NCI-H2171 treated with DMSO at 0.1 percent for 48 hours (cell line): ENCODE results near the gene YWHAB.
"Not testable (repeated sequence)": the region's sequence is repeated elsewhere in the genome, so short reads cannot be mapped to it uniquely, and the experiment has no call there.

Experiments
- DNase-seq: peaks from one replicate; lab custom pipeline; 2025; lab: John Stamatoyannopoulos, UW

Gene YWHAB

GRCh38 chr20:44869471-44869870 lies 16.0 kb upstream of the YWHAB start:
- no peak for DNase-seq

GRCh38 chr20:44882360-44882759 lies 3.1 kb upstream of the YWHAB start:
- DNase-seq: not testable (repeated sequence)

- DNase-seq: no peak
These were observed 2.1 kb upstream of the YWHAB start for GRCh38 chr20:44883214-44883902.

GRCh38 chr20:44884907-44885391 lies 556 bp upstream of the YWHAB start:
- no peak for DNase-seq

- DNase-seq: no peak
These were observed 754 bp downstream of the YWHAB start for GRCh38 chr20:44886266-44886651.

GRCh38 chr20:44886828-44887227 lies 1.3 kb downstream of the YWHAB start:
- no peak for DNase-seq

GRCh38 chr20:44887466-44887865 lies 2.0 kb downstream of the YWHAB start:
- DNase-seq: no peak

GRCh38 chr20:44888226-44889103 lies 3.0 kb downstream of the YWHAB start:
- no peak for DNase-seq

- DNase-seq: no peak
These were observed 6.3 kb downstream of the YWHAB start for GRCh38 chr20:44891826-44892225.

GRCh38 chr20:44894959-44895358 lies 9.5 kb downstream of the YWHAB start:
- no peak for DNase-seq

GRCh38 chr20:44896583-44896982 lies 11.1 kb downstream of the YWHAB start:
- no peak for DNase-seq

GRCh38 chr20:44897133-44897532 lies 11.6 kb downstream of the YWHAB start:
- DNase-seq: no peak

- DNase-seq: no peak
These were observed 14.8 kb downstream of the YWHAB start for GRCh38 chr20:44900231-44900854.

GRCh38 chr20:44901974-44902373 lies 16.5 kb downstream of the YWHAB start:
- no peak for DNase-seq

- no peak for DNase-seq
These were observed 18.9 kb downstream of the YWHAB start for GRCh38 chr20:44904377-44904776.

- DNase-seq: no peak
These were observed 23.7 kb downstream of the YWHAB start for GRCh38 chr20:44908987-44909871.

GRCh38 chr20:44909872-44910689 lies 24.6 kb downstream of the YWHAB start, which contains the start of gene PABPC1L:
Gene PABPC1L (plus strand): TSS chr20:44910060. CDS start chr20:44910144, 84 bp downstream.
- DNase-seq: peak; percentile 72

GRCh38 chr20:44910690-44911262 lies 25.3 kb downstream of the YWHAB start:
- no peak for DNase-seq

- DNase-seq: no peak
These were observed 25.9 kb downstream of the YWHAB start for GRCh38 chr20:44911264-44911921.

GRCh38 chr20:44912189-44912588 lies 26.7 kb downstream of the YWHAB start:
- no peak for DNase-seq
